GM19238 (cell line): Measurements from ENCODE around the gene CAMKK1.
"Not testable (repeated sequence)": the region's sequence is repeated elsewhere in the genome, so short reads cannot be mapped to it uniquely, and the experiment has no call there.

Experiments used
- DNase-seq: peaks from one replicate; pipeline ENCODE4 v3.0.0; 2011; ENCODE audit warnings: low spot score; ENCODE audit not compliant: insufficient read length

Gene CAMKK1

DNA sequence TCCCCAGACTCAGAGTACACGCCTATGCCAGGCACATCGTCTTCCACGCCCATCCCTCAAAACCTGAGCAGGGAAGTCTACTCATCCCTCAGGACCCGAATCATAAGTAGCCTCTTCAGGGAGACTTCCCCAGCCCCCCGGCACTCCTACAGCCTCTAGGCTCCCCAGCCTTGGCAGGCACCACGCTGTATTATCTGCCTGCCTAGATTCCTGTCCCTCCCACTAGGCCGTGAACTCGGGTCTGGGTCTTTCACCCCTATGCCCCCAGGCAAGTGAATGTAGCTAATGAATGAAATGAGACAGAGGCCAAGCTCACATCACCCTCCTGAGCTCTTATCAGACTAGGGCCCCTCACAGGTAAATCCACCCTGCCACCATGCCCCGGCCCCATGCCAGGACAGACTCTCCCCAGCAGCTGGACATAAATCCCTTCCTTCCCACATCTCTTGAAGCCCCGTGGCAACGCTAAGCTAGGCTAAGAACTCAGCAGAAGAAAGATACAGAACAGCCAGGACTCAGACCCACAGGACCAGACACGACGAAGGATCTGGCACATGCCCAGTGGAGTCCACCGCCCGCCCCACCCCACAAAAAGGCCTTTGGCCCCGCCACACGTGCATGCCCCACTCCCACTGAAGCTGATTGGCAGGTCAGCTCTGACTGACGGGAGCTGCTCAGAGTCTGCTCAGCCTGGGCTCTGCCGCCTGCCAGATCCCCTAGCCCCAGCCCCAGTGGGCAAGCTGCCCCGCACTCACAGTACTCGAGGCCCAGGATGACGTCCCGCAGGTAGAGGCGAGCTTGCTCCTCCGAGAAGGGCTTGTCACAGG, 13.0 kb downstream of the CAMKK1 start:
- no peak for DNase-seq

DNA sequence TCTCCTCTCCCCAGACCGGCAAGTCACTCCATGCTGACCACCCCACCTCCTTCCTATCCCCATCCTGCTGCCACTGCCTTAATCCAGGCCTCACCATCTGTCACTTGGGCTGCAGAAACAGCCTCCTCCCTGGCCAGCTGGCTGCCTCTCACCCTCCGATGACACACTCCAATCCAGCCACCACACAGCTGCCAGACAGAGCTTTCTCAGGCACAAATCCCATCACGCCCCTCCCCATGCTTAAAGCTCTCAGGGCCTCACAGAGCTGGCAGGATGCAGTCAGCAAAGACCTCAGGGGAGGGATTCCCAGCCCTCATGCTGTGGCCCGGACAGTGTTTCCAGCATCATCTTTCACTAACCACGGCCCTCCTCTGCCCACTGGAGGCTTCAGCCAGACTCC, 13.7 kb downstream of the CAMKK1 start:
- no peak for DNase-seq

- DNase-seq, result no peak
Observed at GRCh38 chr17:3877220-3877619, 15.6 kb downstream of the CAMKK1 start.

- no peak for DNase-seq
Observed at GRCh38 chr17:3875317-3875716, 17.5 kb downstream of the CAMKK1 start.

DNA sequence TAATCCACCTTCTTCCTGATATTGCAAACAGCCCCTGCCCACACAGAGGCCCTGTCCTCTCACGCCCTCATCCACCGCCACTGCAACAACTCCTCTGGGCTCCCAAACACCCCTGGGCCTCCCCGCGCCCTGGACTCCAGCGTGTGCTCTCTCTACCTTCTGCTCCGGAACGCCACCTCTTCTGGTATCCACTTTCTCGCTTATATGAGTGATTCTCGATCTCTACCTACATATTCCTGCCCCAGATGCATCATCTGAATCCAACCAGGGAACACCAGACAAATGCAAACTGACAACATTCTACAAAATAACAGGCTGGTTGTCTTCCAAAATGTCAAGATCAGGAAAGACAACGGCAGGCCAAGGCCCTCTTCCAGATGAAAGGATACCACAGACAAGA, 19.0 kb downstream of the CAMKK1 start:
- no peak for DNase-seq

- DNase-seq, result peak; percentile 67
Observed at GRCh38 chr17:3870871-3871306, 22.0 kb downstream of the CAMKK1 start.

- no peak for DNase-seq
Observed at GRCh38 chr17:3867606-3868005, 25.2 kb downstream of the CAMKK1 start.

GRCh38 chr17:3867106-3867505, 25.7 kb downstream of the CAMKK1 start:
- DNase-seq, result no peak

GRCh38 chr17:3866276-3866675, 26.6 kb downstream of the CAMKK1 start:
- DNase-seq, result no peak

DNA sequence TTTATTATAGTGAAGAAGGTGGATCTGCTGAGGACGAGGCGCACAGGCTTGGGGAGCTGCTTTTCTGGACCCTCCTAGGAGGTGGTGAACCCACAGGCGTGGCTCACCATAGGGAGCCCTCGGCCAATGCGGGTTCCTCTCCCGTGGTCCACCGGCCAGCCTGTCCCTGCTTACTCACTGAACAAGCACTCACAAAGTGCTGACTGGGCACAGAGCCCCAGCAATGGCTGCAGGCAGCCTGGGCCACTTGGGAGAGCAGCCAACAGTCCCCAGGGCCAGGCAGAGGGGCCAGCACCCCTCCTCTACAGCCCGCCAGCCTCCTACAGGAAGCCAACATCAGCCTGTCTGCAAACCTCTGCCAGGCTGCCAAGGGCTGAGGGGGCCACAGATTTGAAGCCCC, 27.7 kb downstream of the CAMKK1 start:
- no peak for DNase-seq

DNA sequence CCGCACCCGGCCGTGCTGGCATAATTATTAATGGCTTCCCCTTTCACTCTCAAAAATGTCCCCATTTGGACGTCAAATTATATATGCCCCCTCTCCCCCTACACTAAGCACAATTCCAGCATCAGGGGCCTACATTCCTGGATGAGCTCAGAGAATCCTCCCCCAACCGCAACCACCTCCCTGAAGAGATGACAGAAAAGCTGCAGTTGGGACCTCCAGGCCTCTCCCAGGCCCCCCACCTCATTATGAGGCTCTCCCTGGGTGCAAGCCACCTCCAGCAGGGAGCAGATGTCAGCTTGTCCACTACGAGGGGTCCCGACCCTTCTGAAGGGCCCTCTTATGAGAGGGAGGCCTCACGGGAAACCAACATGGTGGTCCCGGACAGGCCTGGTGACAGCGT, 28.3 kb downstream of the CAMKK1 start:
- no peak for DNase-seq

- no peak for DNase-seq
Observed at GRCh38 chr17:3861761-3862681, 30.8 kb downstream of the CAMKK1 start.

- DNase-seq, result no peak
Observed at GRCh38 chr17:3860939-3861700, 31.7 kb downstream of the CAMKK1 start.

- no peak for DNase-seq
Observed at GRCh38 chr17:3859940-3860339, 32.9 kb downstream of the CAMKK1 start.

GRCh38 chr17:3857261-3858105, 35.4 kb downstream of the CAMKK1 start:
- no peak for DNase-seq

- not testable (repeated sequence) for DNase-seq
Observed at GRCh38 chr17:3854204-3854603, 38.6 kb downstream of the CAMKK1 start.

DNA sequence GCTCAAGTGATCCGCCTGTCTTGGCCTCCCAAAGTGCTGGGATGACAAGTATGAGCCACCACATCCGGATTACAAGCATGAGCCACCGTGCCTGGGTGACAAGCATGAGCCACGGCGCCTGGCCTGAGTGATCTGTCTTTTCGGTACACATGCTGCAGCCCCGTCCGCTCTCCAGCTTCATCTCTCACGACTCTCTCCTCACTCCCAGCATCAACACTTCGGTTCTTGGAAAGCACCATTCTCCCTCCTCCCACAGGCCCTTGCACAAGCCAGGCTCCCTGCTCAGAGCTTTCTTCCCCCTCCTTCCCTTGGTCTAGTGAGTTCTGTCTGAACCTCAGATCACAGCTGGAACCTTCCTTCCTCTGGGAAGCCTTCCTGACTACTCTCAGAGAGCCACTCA, 40.3 kb downstream of the CAMKK1 start:
- no peak for DNase-seq

GRCh38 chr17:3851461-3852100, 41.3 kb downstream of the CAMKK1 start:
- no peak for DNase-seq

DNA sequence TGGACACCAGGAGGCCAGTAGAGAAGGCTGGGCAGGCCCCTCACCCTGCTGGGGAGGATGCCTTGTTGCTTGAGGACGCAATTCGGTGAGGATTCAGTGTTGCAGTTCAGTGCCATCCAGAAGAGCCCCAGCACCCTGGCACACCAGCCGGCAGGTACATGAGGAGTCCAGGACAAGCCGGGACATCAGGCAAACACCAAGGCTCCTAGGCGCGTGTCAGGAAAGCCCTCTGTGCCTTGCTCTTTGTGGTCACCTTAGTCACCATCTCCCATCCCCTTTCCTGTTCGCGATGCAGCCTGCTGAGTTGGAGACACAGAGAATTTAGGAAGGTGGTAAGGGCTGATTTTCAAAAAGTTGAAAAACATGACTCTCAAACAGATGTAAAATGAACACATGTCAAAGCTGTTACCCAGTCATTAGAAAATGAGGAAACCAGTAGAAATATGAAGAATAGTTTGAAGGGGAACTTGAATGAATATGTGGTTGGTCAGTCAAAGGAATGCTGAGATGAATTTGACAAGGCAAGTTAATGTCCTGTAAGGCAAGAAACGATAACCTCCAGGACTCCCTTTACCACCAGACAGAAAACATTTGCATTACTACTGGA, 44.5 kb downstream of the CAMKK1 start:
- DNase-seq, result no peak

GRCh38 chr17:3847165-3847670, 45.6 kb downstream of the CAMKK1 start:
- no peak for DNase-seq
